HCT116 (cell line): ENCODE measurements around the gene SLC4A4. TPM values are rescaled to one million over a fixed set of nuclear protein-coding genes. Genes with fewer than 3 reads are reported as not detected.

Experiments
- ATAC-seq: fragments of 200-7000 bp; cut with Tn5 transposase; 2 replicates; pipeline ENCODE4 v1.9.1; 2020; ENCODE audit warnings: mild to moderate bottlenecking, moderate library complexity
- BruUV-seq: library from RNA; stranded (reverse); fragments of 400-500 nt; replicated peaks from 2 replicates; lab custom pipeline; 2021; lab: Mats Ljungman, UMichigan
- CTCF ChIA-PET: fragments of 300-600 bp; sonication (Branson Sonifier 250); formaldehyde crosslinking; loops from one replicate; lab custom pipeline; 2021; ENCODE audit warnings: antibody characterized with exemption; lab: Charles Lee
- POLR2A ChIA-PET: fragments of 300-600, 350-600 bp; sonication (Branson Sonifier 250); formaldehyde crosslinking; loops from one replicate; lab custom pipeline; 2021; ENCODE audit warnings: antibody characterized with exemption; lab: Charles Lee
- RAD21 ChIA-PET, 2 experiments: fragments of 300-600 bp; sonication (Branson Sonifier 250); formaldehyde crosslinking; loops; one replicate each; lab custom pipeline; 2023; ENCODE audit warnings: low total read pairs in 2 of 2; ENCODE audit not compliant: uncharacterized antibody in 2 of 2, unreplicated experiment in 2 of 2, low non-redundant PET in 1 of 2; lab: Charles Lee
- DNase-seq: peaks from one replicate; pipeline ENCODE4 v3.0.0-alpha.2; 2010; ENCODE audit warnings: low read depth, low spot score
- H2AFZ ChIP-seq: fragments of 200-600 bp; shearing (Covaris generic), sonication (generic); 2 replicates; pipeline ENCODE4 v1.6.1; 2017; ENCODE audit warnings: low read depth, mixed run types, mixed read lengths, antibody characterized with exemption, low read length; ENCODE audit not compliant: poor library complexity, severe bottlenecking
- H3K27ac ChIP-seq: 2 replicates; pipeline ENCODE4 v1.5.1; 2012; ENCODE audit warnings: low read depth, low read length
- H3K27me3 ChIP-seq: fragments of 200-600 bp; sonication (generic); 2 replicates; pipeline ENCODE4 v1.6.1; 2016; ENCODE audit warnings: mixed run types, low read length, mixed read lengths; ENCODE audit not compliant: insufficient read depth
- H3K36me3 ChIP-seq, 2 experiments: fragments of 200-500 bp in 1 of 2; fragments of 200-600 bp in 1 of 2; sonication (Bioruptor generic) in 1 of 2; sonication (generic) in 1 of 2; 2 replicates each; pipeline versions ENCODE4 v1.5.1 to v1.6.1; 2014 to 2016; ENCODE audit warnings: low read length in 2 of 2, inconsistent platforms in 1 of 2, mixed read lengths in 1 of 2, mixed run types in 1 of 2; ENCODE audit not compliant: insufficient read depth in 2 of 2, control insufficient read depth in 1 of 2
- H3K4me1 ChIP-seq, 2 experiments: fragments of 200-600 bp in 1 of 2; sonication (generic) in 1 of 2; 2 replicates each; pipeline versions ENCODE4 v1.5.1 to v1.6.1; 2012 to 2017; ENCODE audit warnings: low read length in 2 of 2, inconsistent platforms in 1 of 2, mild to moderate bottlenecking in 1 of 2, mixed read lengths in 1 of 2, mixed run types in 1 of 2, moderate library complexity in 1 of 2; ENCODE audit not compliant: insufficient read depth in 2 of 2, control insufficient read depth in 1 of 2
- H3K4me2 ChIP-seq: fragments of 200-600 bp; sonication (generic); 2 replicates; pipeline ENCODE4 v1.6.1; 2017; ENCODE audit warnings: mixed run types, low read length, mixed read lengths
- H3K4me3 ChIP-seq, 2 experiments: fragments of 200-600 bp in 1 of 2; sonication (generic) in 1 of 2; replicated peaks in 1 of 2; 2 replicates each; pipeline ENCODE4 v1.5.1; 2011 to 2016; ENCODE audit warnings: low read length in 2 of 2, control low read depth in 1 of 2, low read depth in 1 of 2, mild to moderate bottlenecking in 1 of 2, mixed read lengths in 1 of 2, mixed run types in 1 of 2
- H3K79me2 ChIP-seq: fragments of 200-600 bp; sonication (generic); 2 replicates; pipeline ENCODE4 v1.6.1; 2017; ENCODE audit warnings: mild to moderate bottlenecking, mixed run types, low read length, moderate library complexity, mixed read lengths; ENCODE audit not compliant: insufficient read depth
- H3K9ac ChIP-seq: fragments of 200-600 bp; sonication (generic); 2 replicates; pipeline ENCODE4 v1.6.1; 2016; ENCODE audit warnings: low read length, mixed read lengths
- H3K9me2 ChIP-seq: fragments of 200-600 bp; sonication (generic), shearing (Covaris generic); 2 replicates; pipeline ENCODE4 v1.6.1; 2017; ENCODE audit warnings: mixed run types, mild to moderate bottlenecking, moderate library complexity; ENCODE audit not compliant: insufficient read depth
- H3K9me3 ChIP-seq, 2 experiments: fragments of 200-500 bp in 1 of 2; fragments of 200-600 bp in 1 of 2; sonication (Bioruptor generic) in 1 of 2; sonication (generic) in 1 of 2; 2 replicates each; pipeline ENCODE4 v1.6.1; 2014 to 2017; ENCODE audit warnings: low read length in 2 of 2, mixed read lengths in 2 of 2, inconsistent platforms in 1 of 2, low read depth in 1 of 2, mild to moderate bottlenecking in 1 of 2, mixed run types in 1 of 2, moderate library complexity in 1 of 2; ENCODE audit not compliant: control insufficient read depth in 1 of 2, insufficient read depth in 1 of 2
- H4K20me1 ChIP-seq: fragments of 200-600 bp; sonication (generic), shearing (Covaris generic); 2 replicates; pipeline ENCODE4 v1.6.1; 2017; ENCODE audit warnings: mixed run types, mild to moderate bottlenecking, moderate library complexity; ENCODE audit not compliant: insufficient read depth
- CBX3 ChIP-seq: IDR thresholded peaks from 2 replicates; pipeline ENCODE4 v1.6.1; 2012; ENCODE audit warnings: low read depth
- EGR1 ChIP-seq: IDR thresholded peaks from 2 replicates; pipeline ENCODE4 v1.6.1; 2012; ENCODE audit warnings: low read depth
- ELF1 ChIP-seq: IDR thresholded peaks from 2 replicates; pipeline ENCODE4 v1.6.1; 2012; ENCODE audit warnings: low read depth, borderline replicate concordance
- FOSL1 ChIP-seq: IDR thresholded peaks from 2 replicates; pipeline ENCODE4 v1.6.1; 2012; ENCODE audit warnings: low read depth
- POLR2A ChIP-seq: IDR thresholded peaks from 2 replicates; pipeline ENCODE4 v1.7.0; 2011; ENCODE audit warnings: borderline replicate concordance; ENCODE audit not compliant: insufficient read depth, insufficient read length; ENCODE audit errors: extremely low read depth
- POLR2AphosphoS5 ChIP-seq: IDR thresholded peaks from 2 replicates; pipeline ENCODE4 v1.6.1; 2011; ENCODE audit warnings: mild to moderate bottlenecking, low read depth, low read length, moderate library complexity
- RAD21 ChIP-seq: IDR thresholded peaks from 2 replicates; pipeline ENCODE4 v1.6.1; 2012; ENCODE audit warnings: low read depth, mild to moderate bottlenecking
- SIN3A ChIP-seq: IDR thresholded peaks from 2 replicates; pipeline ENCODE4 v1.6.1; 2012; ENCODE audit warnings: low read depth
- SP1 ChIP-seq: IDR thresholded peaks from 2 replicates; pipeline ENCODE4 v1.6.1; 2012; ENCODE audit warnings: low read depth
- SRF ChIP-seq: IDR thresholded peaks from 2 replicates; pipeline ENCODE4 v1.6.1; 2012; ENCODE audit warnings: low read depth
- ZNF274 ChIP-seq: fragments of 200-500 bp; sonication (Bioruptor generic); IDR thresholded peaks from 2 replicates; pipeline ENCODE4 v1.6.1; 2014; ENCODE audit warnings: mild to moderate bottlenecking, low read depth, low read length, inconsistent platforms
- intact Hi-C: fragments of 100-400 bp; cut with micrococcal nuclease; formaldehyde crosslinking; loops from 2 replicates; pipeline ENCODE4 v1.10.0; 2022
- total RNA-seq: library from RNA; stranded (reverse); gene quantifications from one replicate; pipeline ENCODE4 v1.2.1, GENCODE V29; 2021; ENCODE audit not compliant: unreplicated experiment
- TF ChIP-seq, protein P1 (sequence below): IDR thresholded peaks from 2 replicates; pipeline ENCODE4 v1.6.1; 2012
- TF ChIP-seq, protein P2 (sequence below): IDR thresholded peaks from 2 replicates; pipeline ENCODE4 v1.6.1; 2011; ENCODE audit warnings: mild to moderate bottlenecking, low read length, moderate library complexity; ENCODE audit not compliant: insufficient replicate concordance; ENCODE audit errors: extremely low read depth

Gene SLC4A4
- total RNA-seq, 1 experiment from 2014 or later = 0.30 TPM

DNA sequence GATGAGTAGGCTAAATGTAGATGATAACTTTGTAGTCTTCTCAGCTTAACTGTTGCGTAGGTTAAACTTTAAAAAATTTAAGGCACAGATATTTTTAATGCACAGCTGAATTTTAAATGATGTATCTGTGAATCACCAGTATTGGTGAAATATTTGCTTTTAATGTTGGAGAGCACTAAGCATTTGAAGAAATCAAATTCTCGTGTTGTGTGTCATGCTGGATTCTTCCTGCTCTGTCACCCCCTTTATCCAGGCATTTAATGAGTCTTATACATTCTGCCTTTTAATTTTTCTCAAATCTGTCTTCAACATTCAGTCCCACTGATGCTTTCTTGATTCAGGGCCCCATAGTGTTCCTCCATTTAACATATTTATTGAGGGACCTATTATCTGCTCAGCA lies 76.7 kb downstream of the SLC4A4 start:
- H4K20me1 ChIP-seq = no peaks in the 10 kb centered on the region
- no peak overlapping the region for H2AFZ ChIP-seq
- no peaks in the 10 kb centered on the region for H3K9me2 ChIP-seq
- no peak for TF ChIP-seq RAD21
- TF ChIP-seq, protein P1, sequence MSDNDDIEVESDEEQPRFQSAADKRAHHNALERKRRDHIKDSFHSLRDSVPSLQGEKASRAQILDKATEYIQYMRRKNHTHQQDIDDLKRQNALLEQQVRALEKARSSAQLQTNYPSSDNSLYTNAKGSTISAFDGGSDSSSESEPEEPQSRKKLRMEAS = no peak
- no peak for TF ChIP-seq POLR2AphosphoS5
- no peak for TF ChIP-seq FOSL1
- TF ChIP-seq EGR1 = no peak
- TF ChIP-seq SP1 = no peak
- TF ChIP-seq CBX3 = no peak
- TF ChIP-seq ELF1 = no peak
- TF ChIP-seq, protein P2, sequence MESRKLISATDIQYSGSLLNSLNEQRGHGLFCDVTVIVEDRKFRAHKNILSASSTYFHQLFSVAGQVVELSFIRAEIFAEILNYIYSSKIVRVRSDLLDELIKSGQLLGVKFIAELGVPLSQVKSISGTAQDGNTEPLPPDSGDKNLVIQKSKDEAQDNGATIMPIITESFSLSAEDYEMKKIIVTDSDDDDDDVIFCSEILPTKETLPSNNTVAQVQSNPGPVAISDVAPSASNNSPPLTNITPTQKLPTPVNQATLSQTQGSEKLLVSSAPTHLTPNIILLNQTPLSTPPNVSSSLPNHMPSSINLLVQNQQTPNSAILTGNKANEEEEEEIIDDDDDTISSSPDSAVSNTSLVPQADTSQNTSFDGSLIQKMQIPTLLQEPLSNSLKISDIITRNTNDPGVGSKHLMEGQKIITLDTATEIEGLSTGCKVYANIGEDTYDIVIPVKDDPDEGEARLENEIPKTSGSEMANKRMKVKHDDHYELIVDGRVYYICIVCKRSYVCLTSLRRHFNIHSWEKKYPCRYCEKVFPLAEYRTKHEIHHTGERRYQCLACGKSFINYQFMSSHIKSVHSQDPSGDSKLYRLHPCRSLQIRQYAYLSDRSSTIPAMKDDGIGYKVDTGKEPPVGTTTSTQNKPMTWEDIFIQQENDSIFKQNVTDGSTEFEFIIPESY = no peak
- TF ChIP-seq POLR2A = no peak
- no peak for TF ChIP-seq SIN3A
- TF ChIP-seq ZNF274 = no peak
- no peak for TF ChIP-seq SRF
- no peaks in the 10 kb centered on the region for H3K27me3 ChIP-seq
- H3K36me3 ChIP-seq = no peaks in the 10 kb centered on the region
- H3K4me3 ChIP-seq = no peak overlapping the region
- ATAC-seq (no peak), DNase-seq (no peak)
- H3K9ac ChIP-seq = no peak overlapping the region
- intact Hi-C loops = no loop called here
- H3K9me3 ChIP-seq = no peaks in the 10 kb centered on the region
- H3K79me2 ChIP-seq = no peaks in the 10 kb centered on the region
- H3K4me2 ChIP-seq = no peak overlapping the region
- BruUV-seq = no TSS peak
- no peaks in the 10 kb centered on the region for H3K4me1 ChIP-seq
- RAD21 ChIA-PET = no interaction called here
- POLR2A ChIA-PET = no interaction called here
- no peak overlapping the region for H3K27ac ChIP-seq
- CTCF ChIA-PET = no interaction called here
